UCSD-AML1 (cell line): ENCODE results near the gene NYAP2.

Source experiments
- DNase-seq: peaks from one replicate; lab custom pipeline; 2025; ENCODE audit not compliant: unreplicated experiment; lab: John Stamatoyannopoulos, UW

Gene NYAP2

DNA sequence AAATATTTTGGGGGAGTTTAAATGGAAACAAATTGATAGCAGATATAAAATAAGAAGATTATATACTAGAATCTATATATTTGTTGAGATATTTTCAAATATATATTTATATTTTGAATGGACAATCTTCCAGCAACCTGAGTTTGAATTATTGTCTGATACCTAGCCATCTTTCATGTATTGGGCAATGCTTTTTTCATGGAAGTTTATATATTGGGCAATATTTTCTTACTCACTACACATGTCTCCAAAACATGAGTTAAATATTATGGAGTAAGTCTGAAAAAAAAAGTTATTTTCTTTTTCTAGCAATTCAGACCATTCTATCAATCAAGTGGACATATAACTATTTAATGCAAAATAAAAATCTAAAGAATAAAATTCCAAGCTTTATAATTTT lies 295.2 kb downstream of the NYAP2 start:
- no peak for DNase-seq

DNA sequence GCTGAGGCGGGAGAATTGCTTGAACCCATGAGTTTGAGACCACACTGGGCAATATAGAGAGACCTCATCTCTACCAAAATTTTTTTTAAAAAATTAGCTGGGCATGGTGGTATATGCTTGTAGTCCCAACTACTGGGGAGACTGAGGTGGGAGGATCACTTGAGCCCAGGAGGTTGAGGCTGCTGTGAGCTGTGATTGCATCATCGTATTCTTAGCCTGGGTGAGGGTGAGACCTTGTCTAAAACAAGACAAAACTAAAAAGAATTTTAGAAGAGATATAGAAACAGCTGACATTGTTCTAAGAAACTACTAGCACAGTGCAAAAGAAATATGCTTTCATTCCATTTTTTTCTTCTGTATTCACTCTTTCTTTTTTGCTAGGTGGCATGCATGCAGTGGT lies 298.4 kb downstream of the NYAP2 start:
- DNase-seq: no peak
